ENCODE results near the gene KIF1A.
A peak's percentile ranks its signal among the peaks of the same experiment; 100 is the strongest.
"Not testable (repeated sequence)": the region's sequence is repeated elsewhere in the genome, so short reads cannot be mapped to it uniquely, and the experiment has no call there.

KIF1A gene

GRCh38 chr2:240704651-240705050 is 115.4 kb downstream of the KIF1A start:
- peak in 1 of 2 donors; percentile 10 for DNase-seq (ENCODE audit: low read depth in 2 of 2)

- no peak for DNase-seq (ENCODE audit: low read depth in 2 of 2)
Observed at GRCh38 chr2:240703417-240704341, 116.3 kb downstream of the KIF1A start.

- DNase-seq (ENCODE audit: low read depth in 2 of 2), result no peak
Observed at GRCh38 chr2:240702640-240703011, 117.4 kb downstream of the KIF1A start.

- DNase-seq (ENCODE audit: low read depth in 2 of 2), result no peak
Observed at GRCh38 chr2:240701736-240702639, 118.0 kb downstream of the KIF1A start.

- DNase-seq (ENCODE audit: low read depth in 2 of 2), result no peak
Observed at GRCh38 chr2:240701091-240701735, 118.8 kb downstream of the KIF1A start.

DNA sequence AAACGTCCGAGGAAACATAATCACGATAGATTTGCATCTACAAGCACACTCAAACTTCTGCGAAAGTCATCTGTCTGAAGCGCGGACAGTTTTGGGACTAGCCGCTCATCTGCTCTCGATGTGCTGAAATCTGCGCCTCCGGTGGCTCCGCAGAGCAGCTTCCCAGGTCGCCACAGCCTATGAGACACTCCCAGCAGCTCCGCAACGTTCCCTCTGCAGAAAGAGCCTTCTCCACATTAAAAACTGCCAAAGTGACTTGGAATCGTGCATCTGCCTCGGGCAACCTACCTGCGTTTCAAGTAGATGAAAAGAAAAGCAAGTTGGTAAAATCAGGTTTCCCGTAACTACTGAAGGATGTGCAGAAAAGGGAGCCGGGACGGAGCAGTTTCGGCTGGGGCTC is 119.4 kb downstream of the KIF1A start:
- DNase-seq (ENCODE audit: low read depth in 2 of 2), result not testable (repeated sequence)

DNA sequence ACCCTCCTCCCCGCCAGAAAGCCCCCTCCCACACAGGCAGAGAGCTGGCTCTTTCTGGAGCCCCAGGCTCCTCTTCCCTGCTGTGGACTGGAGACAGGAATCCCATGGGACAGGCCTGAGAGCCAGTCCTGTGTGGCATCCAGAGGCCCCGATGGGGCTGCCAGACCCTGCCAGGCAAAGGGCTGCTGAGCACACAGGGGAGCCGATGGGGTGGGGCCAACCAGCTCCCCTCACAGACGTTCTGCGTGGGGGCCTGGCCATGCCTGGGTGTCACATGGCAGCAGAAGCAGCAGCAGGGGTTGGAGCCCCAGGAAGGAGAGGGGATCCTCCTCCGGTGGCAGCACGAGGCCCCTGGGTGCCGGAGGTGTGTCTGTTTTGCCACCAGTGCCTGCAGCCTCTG is 120.2 kb downstream of the KIF1A start:
- DNase-seq (ENCODE audit: low read depth in 2 of 2), result not testable (repeated sequence)

- DNase-seq (ENCODE audit: low read depth in 2 of 2), result not testable (repeated sequence)
Observed at GRCh38 chr2:240698852-240699561, 121.0 kb downstream of the KIF1A start.

DNA sequence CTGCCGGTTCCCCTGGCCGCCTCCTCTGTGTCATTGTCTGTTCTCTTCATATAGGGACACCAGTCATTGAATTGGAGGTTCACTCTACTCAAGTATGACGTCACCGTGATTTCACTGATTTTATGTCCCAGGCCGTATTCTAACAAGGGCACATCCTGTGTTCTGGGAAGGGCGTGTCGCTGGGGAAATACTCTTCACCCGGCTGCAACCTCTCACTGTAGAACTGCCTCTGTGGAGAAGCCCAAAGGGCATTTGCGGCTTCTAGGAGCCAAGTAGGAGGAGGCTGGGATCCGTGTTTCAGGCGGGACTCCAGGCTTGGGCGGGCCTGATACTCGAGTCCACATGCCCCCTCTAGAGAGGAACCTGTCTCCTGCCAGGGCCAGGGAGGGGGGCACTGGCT is 123.5 kb downstream of the KIF1A start:
- not testable (repeated sequence) for DNase-seq (ENCODE audit: low read depth in 2 of 2)

DNA sequence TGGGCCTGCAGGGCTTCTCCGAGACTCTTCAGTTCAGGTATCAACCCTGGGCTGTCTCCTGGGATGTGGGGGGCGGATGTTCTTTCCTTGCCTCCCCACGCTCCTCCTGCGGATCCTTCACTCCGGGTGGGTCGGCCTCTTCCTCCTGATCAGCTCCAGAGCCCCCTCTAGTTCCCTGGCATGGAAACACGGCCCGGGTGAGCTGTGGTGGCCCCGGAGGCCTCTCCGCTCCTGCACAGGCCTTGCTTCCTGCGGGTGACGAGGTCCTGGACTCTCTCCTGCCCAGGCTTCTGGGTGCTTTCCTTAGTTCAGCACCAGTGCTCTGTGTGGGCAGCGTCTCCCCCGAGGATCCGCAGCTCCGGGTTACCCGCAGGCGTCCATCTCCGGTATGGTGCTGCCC is 124.4 kb downstream of the KIF1A start:
- DNase-seq (ENCODE audit: low read depth in 2 of 2), result not testable (repeated sequence)

- not testable (repeated sequence) for DNase-seq (ENCODE audit: low read depth in 2 of 2)
Observed at GRCh38 chr2:240694304-240694703, 125.7 kb downstream of the KIF1A start.

DNA sequence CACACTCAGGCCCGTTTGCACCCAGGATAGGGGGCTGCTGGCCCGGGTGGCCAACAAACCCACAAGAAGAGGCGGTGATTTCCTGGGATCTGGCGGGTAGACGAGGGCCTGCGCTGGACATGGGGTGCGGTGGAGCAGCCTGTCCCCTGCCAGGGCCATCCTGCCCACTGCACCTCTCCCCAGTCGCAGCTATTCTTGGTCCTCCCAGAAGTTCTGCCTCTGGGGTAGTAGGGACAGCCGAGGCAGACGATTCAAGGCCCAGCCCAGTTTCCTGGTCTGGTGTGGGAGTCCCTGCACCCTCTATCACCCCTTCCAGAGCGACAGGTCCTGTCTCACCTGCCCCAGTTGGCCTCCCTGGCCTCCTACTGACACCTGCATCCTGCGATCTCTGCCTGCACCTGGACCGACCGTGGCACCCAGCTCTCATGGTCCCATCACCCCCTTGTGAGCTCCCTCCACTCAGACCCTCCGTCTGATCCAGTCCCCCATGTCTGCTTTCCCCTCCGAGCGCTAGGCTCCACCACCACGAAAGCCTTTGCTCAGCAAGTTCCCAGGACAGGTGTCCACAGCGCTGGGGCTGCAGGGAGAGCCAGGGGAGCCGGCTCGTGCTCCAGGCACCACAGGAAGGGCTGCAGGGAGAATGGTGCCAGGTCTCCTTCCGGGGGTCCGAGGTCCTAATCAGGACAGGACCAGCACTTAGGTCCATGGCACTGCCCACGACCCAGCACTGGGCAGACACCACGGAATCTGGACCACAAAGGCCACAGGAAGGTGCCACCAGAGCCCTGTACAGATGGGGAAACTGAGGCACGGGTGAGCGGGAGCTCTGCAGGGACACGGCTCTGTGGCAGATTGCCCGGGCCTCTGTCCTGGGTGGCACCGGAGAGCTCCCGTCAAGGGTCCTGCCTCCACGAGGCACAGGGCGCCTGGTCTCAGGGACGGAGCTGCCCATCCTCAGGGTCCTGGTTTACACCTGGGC is 127.1 kb downstream of the KIF1A start:
- DNase-seq (ENCODE audit: low read depth in 2 of 2), result not testable (repeated sequence)

DNA sequence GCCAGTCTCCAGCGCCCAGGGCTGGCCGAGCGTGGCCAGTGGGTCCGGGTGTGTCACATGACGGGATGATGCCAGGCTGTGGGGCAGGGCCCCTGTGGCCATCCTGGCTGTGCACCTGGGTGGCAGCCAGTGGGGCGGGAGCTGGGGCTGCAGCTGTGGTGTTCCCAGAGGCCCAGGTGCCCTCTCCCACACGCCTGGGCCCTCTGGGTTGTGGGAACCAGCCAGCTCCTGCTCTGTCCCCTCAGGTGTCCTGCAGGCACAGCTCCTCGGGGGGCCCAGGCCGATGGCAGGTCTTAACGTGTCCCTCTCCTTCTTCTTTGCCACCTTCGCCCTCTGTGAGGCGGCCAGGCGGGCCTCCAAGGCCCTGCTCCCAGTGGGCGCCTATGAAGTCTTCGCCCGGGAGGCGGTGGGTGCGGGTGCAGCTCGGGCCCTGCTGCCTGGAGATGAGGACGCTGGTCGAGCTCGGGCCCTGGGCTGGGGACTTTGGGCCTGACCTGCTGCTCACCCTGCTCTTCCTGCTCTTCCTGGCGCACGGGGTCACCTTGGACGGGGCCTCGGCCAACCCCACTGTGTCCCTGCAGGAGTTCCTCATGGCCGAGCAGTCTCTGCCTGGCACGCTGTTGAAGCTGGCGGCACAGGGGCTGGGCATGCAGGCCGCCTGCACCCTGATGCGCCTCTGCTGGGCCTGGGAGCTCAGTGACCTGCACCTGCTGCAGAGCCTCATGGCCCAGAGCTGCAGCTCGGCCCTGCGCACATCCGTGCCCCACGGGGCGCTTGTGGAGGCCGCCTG is 128.2 kb downstream of the KIF1A start, which contains the start of gene AQP12A:
AQP12A (plus strand) TSS at position 236 of the 790 bp plus-strand sequence; CDS start at position 284, 48 bp downstream.
- DNase-seq (ENCODE audit: low read depth in 2 of 2), result not testable (repeated sequence)

DNA sequence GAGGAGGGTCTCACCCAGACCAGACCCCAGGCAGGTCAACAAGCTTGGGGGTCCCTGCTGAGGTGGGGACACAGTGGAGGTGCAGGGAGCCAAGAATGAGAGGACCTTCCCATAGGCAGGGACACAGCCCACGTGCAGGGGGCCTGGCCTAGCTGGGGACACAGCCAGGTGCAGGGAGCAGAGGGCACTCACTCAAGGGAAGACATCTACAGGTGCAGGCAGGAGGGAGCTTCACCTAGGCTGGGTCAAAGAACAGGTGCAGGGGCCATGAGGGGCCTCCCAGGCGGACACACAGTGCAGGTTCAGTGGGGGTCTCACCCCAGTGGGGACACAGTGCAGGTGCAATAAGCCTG is 129.0 kb downstream of the KIF1A start:
- DNase-seq (ENCODE audit: low read depth in 2 of 2), result not testable (repeated sequence)

GRCh38 chr2:240690421-240691074 is 129.5 kb downstream of the KIF1A start:
- DNase-seq (ENCODE audit: low read depth in 2 of 2), result not testable (repeated sequence)

GRCh38 chr2:240689975-240690374 is 130.0 kb downstream of the KIF1A start:
- DNase-seq (ENCODE audit: low read depth in 2 of 2), result no peak

DNA sequence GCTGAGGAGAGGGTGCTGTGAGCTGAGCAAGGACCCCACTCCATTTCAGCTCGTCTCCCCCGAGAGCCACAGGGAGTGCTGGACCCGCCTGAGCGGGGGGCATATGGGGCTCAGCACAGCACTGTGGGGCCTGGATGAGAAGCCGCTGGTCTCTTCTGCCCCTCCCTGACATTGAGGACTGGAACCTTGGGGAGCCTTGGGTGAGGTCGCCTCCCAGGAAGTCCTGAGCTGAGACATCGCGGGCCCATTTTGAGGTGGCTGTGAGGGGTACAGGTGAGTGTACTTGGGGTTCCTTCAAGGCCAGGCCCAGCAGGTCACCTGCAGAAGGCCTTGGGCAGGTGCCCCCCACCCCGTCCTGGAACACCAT is 131.5 kb downstream of the KIF1A start:
- no peak for DNase-seq (ENCODE audit: low read depth in 2 of 2)

DNA sequence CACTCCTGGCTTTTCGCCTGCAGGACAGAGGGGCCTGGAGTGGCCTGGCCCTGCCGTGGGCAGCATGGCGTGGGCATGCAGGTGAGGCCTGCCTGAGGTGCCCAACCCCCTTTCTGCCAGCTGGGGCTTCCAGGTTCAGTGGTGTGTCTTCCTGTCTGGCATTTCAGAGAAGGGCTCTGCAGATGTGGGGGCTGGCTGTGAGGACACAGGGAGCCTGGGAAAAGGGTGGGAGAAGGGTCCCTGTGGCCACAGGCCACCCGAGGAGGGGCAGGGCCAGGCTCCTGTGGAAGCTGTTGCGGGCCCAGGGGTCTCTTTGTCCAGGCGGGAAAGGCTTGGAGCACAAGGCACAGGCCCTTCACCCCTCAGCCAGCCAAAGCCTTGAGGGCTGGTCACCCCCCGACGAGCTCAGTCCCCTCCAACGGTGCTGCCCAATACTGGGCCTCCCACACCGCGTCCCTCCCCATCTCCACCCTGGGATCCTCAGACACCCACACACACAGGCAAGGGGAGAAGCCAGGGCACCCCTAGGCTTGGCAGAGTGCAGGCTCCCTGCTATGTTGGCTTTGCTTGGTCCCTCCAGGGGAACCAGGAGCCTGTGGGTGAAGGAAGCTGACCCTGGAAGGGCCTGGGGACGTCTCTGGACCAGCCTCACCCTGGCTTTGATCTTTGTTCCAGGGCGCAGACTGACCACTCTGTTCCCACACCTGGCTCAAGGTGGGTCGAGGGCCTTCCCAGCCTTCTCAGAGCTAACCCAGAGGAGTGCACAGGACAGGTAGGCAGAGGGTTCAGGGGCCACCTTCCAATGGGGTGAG is 132.1 kb downstream of the KIF1A start:
- no peak for DNase-seq (ENCODE audit: low read depth in 2 of 2)
